Neural progenitor cell (in vitro differentiated cells): Measurements from ENCODE around the gene INHBC. TPM values are rescaled to one million over a fixed set of nuclear protein-coding genes. Genes with fewer than 3 reads are reported as not detected.
A peak's percentile ranks its signal among the peaks of the same experiment; 100 is the strongest.
"Not testable (repeated sequence)": the region's sequence is repeated elsewhere in the genome, so short reads cannot be mapped to it uniquely, and the experiment has no call there.

ENCODE experiments used
- DNase-seq: peaks from one replicate; pipeline ENCODE4 v3.0.0-alpha.2; 2016; ENCODE audit warnings: low spot score
- H2AFZ ChIP-seq: fragments of 200-600 bp; sonication (generic); replicated peaks from 2 replicates; pipeline ENCODE4 v1.6.1; 2016; ENCODE audit warnings: antibody characterized with exemption
- H3F3A ChIP-seq: fragments of 200-600 bp; sonication (generic); 2 replicates; pipeline ENCODE4 v1.6.1; 2016; ENCODE audit warnings: antibody characterized with exemption, low read depth
- H3K27ac ChIP-seq: fragments of 200-600 bp; sonication (generic); 2 replicates; pipeline ENCODE4 v1.5.1; 2016; ENCODE audit warnings: mild to moderate bottlenecking
- H3K27me3 ChIP-seq: fragments of 200-600 bp; sonication (generic); 2 replicates; pipeline ENCODE4 v1.6.1; 2016; ENCODE audit warnings: mild to moderate bottlenecking, moderate library complexity
- H3K36me3 ChIP-seq: fragments of 200-600 bp; sonication (generic); 2 replicates; pipeline ENCODE4 v1.5.1; 2016
- H3K4me1 ChIP-seq: fragments of 200-600 bp; sonication (generic); 2 replicates; pipeline ENCODE4 v1.6.1; 2016; ENCODE audit warnings: mixed run types
- H3K4me2 ChIP-seq: fragments of 200-600 bp; sonication (generic); 2 replicates; pipeline ENCODE4 v1.6.1; 2016
- H3K4me3 ChIP-seq: fragments of 200-600 bp; sonication (generic); 2 replicates; pipeline ENCODE4 v1.5.1; 2016
- H3K79me2 ChIP-seq: fragments of 200-600 bp; sonication (generic); 2 replicates; pipeline ENCODE4 v1.6.1; 2016; ENCODE audit warnings: low read depth
- H3K9ac ChIP-seq: fragments of 200-600 bp; sonication (generic); 2 replicates; pipeline ENCODE4 v1.6.1; 2016
- H3K9me3 ChIP-seq: fragments of 200-600 bp; sonication (generic); 2 replicates; pipeline ENCODE4 v1.5.1; 2016; ENCODE audit warnings: low read depth
- H4K20me1 ChIP-seq: fragments of 200-600 bp; sonication (generic); 2 replicates; pipeline ENCODE4 v1.6.1; 2016; ENCODE audit warnings: low read depth
- H3K27ac Mint-ChIP-seq: 3 replicates; pipeline ENCODE4 v1.8.0; 2021; ENCODE audit warnings: mixed read lengths
- H3K27me3 Mint-ChIP-seq: 2 replicates; pipeline ENCODE4 v1.8.0; 2022; ENCODE audit warnings: low read depth, mild to moderate bottlenecking, inconsistent platforms, moderate library complexity, mixed read lengths; ENCODE audit not compliant: insufficient read depth
- H3K36me3 Mint-ChIP-seq: 3 replicates; pipeline ENCODE4 v1.8.0; 2021; ENCODE audit warnings: mixed read lengths
- H3K4me1 Mint-ChIP-seq: 3 replicates; pipeline ENCODE4 v1.8.0; 2021; ENCODE audit warnings: mixed read lengths
- H3K4me3 Mint-ChIP-seq: 3 replicates; pipeline ENCODE4 v1.8.0; 2021; ENCODE audit warnings: mild to moderate bottlenecking, moderate library complexity, mixed read lengths
- H3K9me3 Mint-ChIP-seq: 3 replicates; pipeline ENCODE4 v1.8.0; 2020; ENCODE audit warnings: mixed read lengths
- EZH2 ChIP-seq: fragments of 200-600 bp; sonication (generic); IDR thresholded peaks from 2 replicates; pipeline ENCODE4 v1.6.1; 2017; ENCODE audit warnings: antibody characterized with exemption, mild to moderate bottlenecking, moderate library complexity
- EZH2phosphoT487 ChIP-seq: fragments of 200-600 bp; sonication (generic); IDR thresholded peaks from 2 replicates; pipeline ENCODE4 v1.6.1; 2017; ENCODE audit warnings: antibody characterized with exemption
- total RNA-seq: library from RNA; depleted of rRNA; stranded (reverse); fragments of >200 nt; gene quantifications from 2 replicates; pipeline ENCODE4 v1.2.3, GENCODE V29; 2015; ENCODE audit warnings: low replicate concordance
- TF ChIP-seq, protein P1 (sequence below): fragments of 200-600 bp; sonication (generic); IDR thresholded peaks from 2 replicates; pipeline ENCODE4 v1.5.1; 2017; ENCODE audit warnings: antibody characterized with exemption, mild to moderate bottlenecking

The INHBC gene
- total RNA-seq, 1 donor from 2014 or later = not detected

- Histone ChIP-seq H2AFZ (no peak overlapping the region), H3K4me3 (no peak overlapping the region), H3K27ac (no peak overlapping the region), H3K79me2 (peaks cover 20% of the 10 kb centered on the region), H3K36me3 (peaks cover 11% of the 10 kb centered on the region), H3K27me3 (no peaks in the 10 kb centered on the region), H3K4me1 (peaks cover 5% of the 10 kb centered on the region), H3K9me3 (no peaks in the 10 kb centered on the region), H3F3A (peaks cover 42% of the 10 kb centered on the region), H4K20me1 (no peaks in the 10 kb centered on the region), H3K4me2 (no peak overlapping the region), H3K9ac (no peak overlapping the region)
- Mint-ChIP-seq H3K36me3 (peaks cover 29% of the 10 kb centered on the region), H3K4me3 (peak overlapping the region; percentile 48), H3K27ac (no peak overlapping the region), H3K27me3 (peaks cover 2% of the 10 kb centered on the region), H3K9me3 (no peaks in the 10 kb centered on the region), H3K4me1 (peaks cover 13% of the 10 kb centered on the region)
- TF ChIP-seq EZH2 = no peak
- TF ChIP-seq EZH2phosphoT487 = no peak
- TF ChIP-seq, protein P1, sequence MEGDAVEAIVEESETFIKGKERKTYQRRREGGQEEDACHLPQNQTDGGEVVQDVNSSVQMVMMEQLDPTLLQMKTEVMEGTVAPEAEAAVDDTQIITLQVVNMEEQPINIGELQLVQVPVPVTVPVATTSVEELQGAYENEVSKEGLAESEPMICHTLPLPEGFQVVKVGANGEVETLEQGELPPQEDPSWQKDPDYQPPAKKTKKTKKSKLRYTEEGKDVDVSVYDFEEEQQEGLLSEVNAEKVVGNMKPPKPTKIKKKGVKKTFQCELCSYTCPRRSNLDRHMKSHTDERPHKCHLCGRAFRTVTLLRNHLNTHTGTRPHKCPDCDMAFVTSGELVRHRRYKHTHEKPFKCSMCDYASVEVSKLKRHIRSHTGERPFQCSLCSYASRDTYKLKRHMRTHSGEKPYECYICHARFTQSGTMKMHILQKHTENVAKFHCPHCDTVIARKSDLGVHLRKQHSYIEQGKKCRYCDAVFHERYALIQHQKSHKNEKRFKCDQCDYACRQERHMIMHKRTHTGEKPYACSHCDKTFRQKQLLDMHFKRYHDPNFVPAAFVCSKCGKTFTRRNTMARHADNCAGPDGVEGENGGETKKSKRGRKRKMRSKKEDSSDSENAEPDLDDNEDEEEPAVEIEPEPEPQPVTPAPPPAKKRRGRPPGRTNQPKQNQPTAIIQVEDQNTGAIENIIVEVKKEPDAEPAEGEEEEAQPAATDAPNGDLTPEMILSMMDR = no peak
- no peak for DNase-seq
Measured at GRCh38 chr12:57490126-57490525, 55.5 kb downstream of the INHBC start.

DNA sequence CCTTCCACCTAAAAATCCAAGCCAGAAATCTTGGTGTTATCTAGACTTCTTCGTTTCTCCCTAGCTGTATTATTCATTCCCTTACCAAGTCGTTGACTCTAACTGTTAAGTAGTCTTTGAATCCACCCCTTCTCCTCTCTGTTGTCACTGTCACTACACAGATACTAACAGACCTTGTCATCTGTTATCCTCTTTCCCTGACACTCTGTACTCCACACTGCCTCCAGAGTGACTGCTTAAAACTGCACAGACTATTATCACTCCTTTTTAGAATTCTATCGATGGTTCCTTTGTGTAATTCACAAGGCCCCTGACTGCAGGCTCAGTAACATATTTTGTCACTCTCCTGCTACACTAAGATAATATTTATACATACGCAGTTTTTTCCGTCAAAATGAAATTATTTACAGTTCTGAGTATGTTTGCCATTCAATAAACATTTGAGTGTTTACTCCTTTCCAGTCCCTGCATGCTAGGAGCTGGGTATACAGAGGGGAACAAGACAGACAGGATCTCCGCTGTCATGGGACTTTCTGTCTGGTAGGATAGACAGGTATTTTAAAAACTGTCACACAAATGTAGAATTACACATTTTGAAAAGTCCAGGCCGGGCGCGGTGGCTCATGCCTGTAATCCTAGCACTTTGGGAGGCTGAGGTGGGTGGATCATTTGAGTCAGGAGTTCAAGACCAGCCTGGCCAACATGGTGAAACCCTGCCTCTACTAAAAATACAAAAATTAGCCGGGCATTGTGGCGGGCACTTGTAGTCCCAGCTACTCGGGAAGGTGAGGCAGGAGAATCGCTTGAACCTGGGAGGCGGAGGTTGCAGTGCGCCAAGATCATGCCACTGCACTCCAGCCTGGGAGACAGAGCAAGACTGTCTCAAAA is 57.1 kb downstream of the INHBC start:
- H3K27ac ChIP-seq = no peak overlapping the region
- H3F3A ChIP-seq = peaks cover 42% of the 10 kb centered on the region
- DNase-seq = no peak
- no peak overlapping the region for H2AFZ ChIP-seq
- peaks cover 29% of the 10 kb centered on the region for H3K36me3 Mint-ChIP-seq
- H3K36me3 ChIP-seq = peaks cover 11% of the 10 kb centered on the region
- no peaks in the 10 kb centered on the region for H4K20me1 ChIP-seq
- H3K27me3 Mint-ChIP-seq = no peaks in the 10 kb centered on the region
- H3K4me3 Mint-ChIP-seq = peak overlapping the region; percentile 6
- peaks cover 13% of the 10 kb centered on the region for H3K4me1 Mint-ChIP-seq
- H3K9me3 ChIP-seq = no peaks in the 10 kb centered on the region
- no peaks in the 10 kb centered on the region for H3K9me3 Mint-ChIP-seq
- no peak for TF ChIP-seq EZH2phosphoT487
- TF ChIP-seq, protein P1 = peak; percentile 19
- no peaks in the 10 kb centered on the region for H3K27me3 ChIP-seq
- H3K9ac ChIP-seq = no peak overlapping the region
- no peak overlapping the region for H3K4me3 ChIP-seq
- peaks cover 5% of the 10 kb centered on the region for H3K4me1 ChIP-seq
- no peak overlapping the region for H3K27ac Mint-ChIP-seq
- no peak overlapping the region for H3K4me2 ChIP-seq
- peaks cover 20% of the 10 kb centered on the region for H3K79me2 ChIP-seq

- DNase-seq = not testable (repeated sequence)
Measured at GRCh38 chr12:57495051-57495701, 60.6 kb downstream of the INHBC start.

DNA sequence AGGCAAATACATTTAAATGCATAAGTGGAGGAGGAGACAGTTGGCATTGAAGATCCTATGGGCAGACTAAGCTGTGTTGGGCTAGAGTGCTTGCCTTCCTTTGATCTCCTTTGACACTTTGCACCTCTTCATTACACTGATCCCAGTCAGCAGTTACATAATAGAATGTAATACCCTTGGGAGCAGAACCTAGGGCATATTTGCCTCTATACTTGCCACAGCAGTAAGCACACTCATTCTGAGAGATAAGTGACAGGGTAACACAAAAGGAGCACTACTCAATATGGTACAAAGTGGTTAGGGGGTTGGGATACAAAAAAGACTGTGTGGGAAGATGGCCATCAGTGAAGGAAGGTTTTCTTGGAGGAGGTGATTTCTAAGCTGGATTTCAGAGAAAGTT is 62.2 kb downstream of the INHBC start:
- Histone ChIP-seq H3K79me2 (no peaks in the 10 kb centered on the region), H3K9ac (no peak overlapping the region), H3K4me1 (no peaks in the 10 kb centered on the region), H3K27me3 (no peaks in the 10 kb centered on the region), H3K27ac (no peak overlapping the region), H3K4me3 (no peak overlapping the region), H3K36me3 (peaks cover 14% of the 10 kb centered on the region), H3F3A (peaks cover 12% of the 10 kb centered on the region), H3K4me2 (no peak overlapping the region), H3K9me3 (no peaks in the 10 kb centered on the region), H2AFZ (no peak overlapping the region), H4K20me1 (no peaks in the 10 kb centered on the region)
- Mint-ChIP-seq H3K36me3 (peaks cover 44% of the 10 kb centered on the region), H3K9me3 (no peaks in the 10 kb centered on the region), H3K4me1 (no peaks in the 10 kb centered on the region), H3K27ac (no peak overlapping the region), H3K27me3 (peaks cover 4% of the 10 kb centered on the region), H3K4me3 (no peak overlapping the region)
- DNase-seq = no peak
- no peak for TF ChIP-seq EZH2
- TF ChIP-seq, protein P1 = no peak
- TF ChIP-seq EZH2phosphoT487 = no peak

More at GRCh38 chr12:57495051-57495701, 60.6 kb downstream of the INHBC start:
- not testable (repeated sequence) for H3K9me3 ChIP-seq, H3K27me3 Mint-ChIP-seq, H3K27ac ChIP-seq, H3K4me1 ChIP-seq, H3K27ac Mint-ChIP-seq, H2AFZ ChIP-seq, H3K4me1 Mint-ChIP-seq, H3K9ac ChIP-seq, H3K4me2 ChIP-seq, H3K4me3 ChIP-seq, H3K36me3 ChIP-seq, H3K79me2 ChIP-seq, H3K27me3 ChIP-seq, H4K20me1 ChIP-seq, H3K4me3 Mint-ChIP-seq, H3K9me3 Mint-ChIP-seq
- H3F3A ChIP-seq = peaks cover 22% of the 10 kb centered on the region
- peaks cover 44% of the 10 kb centered on the region for H3K36me3 Mint-ChIP-seq
